HL-60 (cell line): Measurements from ENCODE around the gene PDIA4.

Experiments used
- CTCF ChIP-seq: IDR thresholded peaks from one replicate; pipeline ENCODE4 v1.5.1; 2011; ENCODE audit warnings: low read length, control low read depth, inconsistent platforms; ENCODE audit not compliant: insufficient read depth
- GABPA ChIP-seq: IDR thresholded peaks from 2 replicates; pipeline ENCODE4 v1.6.1; 2012; ENCODE audit warnings: low read depth
- POLR2AphosphoS5 ChIP-seq: IDR thresholded peaks from 2 replicates; pipeline ENCODE4 v1.6.1; 2012; ENCODE audit warnings: low read depth
- REST ChIP-seq: IDR thresholded peaks from 2 replicates; pipeline ENCODE4 v1.6.1; 2012; ENCODE audit warnings: low read depth; ENCODE audit not compliant: insufficient replicate concordance
- SPI1 ChIP-seq: IDR thresholded peaks from 2 replicates; pipeline ENCODE4 v1.6.1; 2012; ENCODE audit warnings: low read depth, mild to moderate bottlenecking, borderline replicate concordance

- no peak for TF ChIP-seq CTCF
- TF ChIP-seq GABPA: no peak
- TF ChIP-seq POLR2AphosphoS5: no peak
- TF ChIP-seq REST: no peak
- TF ChIP-seq SPI1: no peak
Measured at GRCh38 chr7:149010451-149010850, 17.9 kb downstream of the PDIA4 start.
